HG03095 (cell line): ENCODE measurements around the gene LRP6.
"Not testable (repeated sequence)": the region's sequence is repeated elsewhere in the genome, so short reads cannot be mapped to it uniquely, and the experiment has no call there.

Source experiments
- ATAC-seq: cut with Tn5 transposase; IDR thresholded peaks from one replicate; pipeline ENCODE4 v1.9.1; 2021; ENCODE audit warnings: moderate library complexity; ENCODE audit not compliant: unreplicated experiment

Gene LRP6

GRCh38 chr12:12182703-12183365 is 84.0 kb downstream of the LRP6 start:
- ATAC-seq, result no peak

- no peak for ATAC-seq
These were observed 85.3 kb downstream of the LRP6 start for GRCh38 chr12:12181511-12181910.

GRCh38 chr12:12180575-12180974 is 86.3 kb downstream of the LRP6 start:
- ATAC-seq, result no peak

- no peak for ATAC-seq
These were observed 86.7 kb downstream of the LRP6 start for GRCh38 chr12:12180136-12180535.

- ATAC-seq, result no peak
These were observed 88.3 kb downstream of the LRP6 start for GRCh38 chr12:12178559-12178958.

- no peak for ATAC-seq
These were observed 90.4 kb downstream of the LRP6 start for GRCh38 chr12:12176402-12176801.

- ATAC-seq, result peak; percentile 77
These were observed 94.8 kb downstream of the LRP6 start for GRCh38 chr12:12171991-12172511.

GRCh38 chr12:12167847-12168246 is 99.0 kb downstream of the LRP6 start:
- ATAC-seq, result no peak

GRCh38 chr12:12166751-12167150 is 100.1 kb downstream of the LRP6 start:
- no peak for ATAC-seq

GRCh38 chr12:12159988-12160387 is 106.9 kb downstream of the LRP6 start:
- ATAC-seq, result no peak

GRCh38 chr12:12158858-12159257 is 108.0 kb downstream of the LRP6 start:
- no peak for ATAC-seq

- ATAC-seq, result no peak
These were observed 109.4 kb downstream of the LRP6 start for GRCh38 chr12:12157424-12157823.

- ATAC-seq, result no peak
These were observed 110.0 kb downstream of the LRP6 start for GRCh38 chr12:12156828-12157227.

GRCh38 chr12:12156116-12156515 is 110.7 kb downstream of the LRP6 start:
- no peak for ATAC-seq

GRCh38 chr12:12153596-12153995 is 113.2 kb downstream of the LRP6 start:
- no peak for ATAC-seq

- ATAC-seq, result no peak
These were observed 119.7 kb downstream of the LRP6 start for GRCh38 chr12:12147111-12147510.

GRCh38 chr12:12144531-12144930 is 122.3 kb downstream of the LRP6 start:
- ATAC-seq, result not testable (repeated sequence)

GRCh38 chr12:12141000-12141399 is 125.8 kb downstream of the LRP6 start:
- ATAC-seq, result no peak

GRCh38 chr12:12138203-12139154 is 128.4 kb downstream of the LRP6 start:
- no peak for ATAC-seq

- no peak for ATAC-seq
These were observed 133.1 kb downstream of the LRP6 start for GRCh38 chr12:12133785-12134184.

GRCh38 chr12:12133259-12133658 is 133.6 kb downstream of the LRP6 start:
- no peak for ATAC-seq

GRCh38 chr12:12128670-12129069 is 138.2 kb downstream of the LRP6 start:
- ATAC-seq, result no peak
